Liver (tissue), 9 donors: Measurements from ENCODE around the gene UBE2E2. TPM values are rescaled to one million over a fixed set of nuclear protein-coding genes. Genes with fewer than 3 reads are reported as not detected.

Experiments used
- DNase-seq: peaks from one replicate; pipeline ENCODE4 v3.0.0-alpha.2; 2017; ENCODE audit warnings: low spot score
- H3K27ac ChIP-seq, 2 donors: one replicate each; pipeline ENCODE4 v1.7.0; 2013; ENCODE audit warnings: inconsistent platforms in 2 of 2, low read length in 2 of 2, control low read depth in 1 of 2, low read depth in 1 of 2, mild to moderate bottlenecking in 1 of 2
- H3K27me3 ChIP-seq, 4 donors: one replicate each; pipeline versions ENCODE4 v1.6.1 to v1.7.0; 2013; ENCODE audit warnings: low read length in 3 of 4, inconsistent platforms in 1 of 4, mild to moderate bottlenecking in 1 of 4, moderate library complexity in 1 of 4; ENCODE audit not compliant: control insufficient read depth in 4 of 4, insufficient read depth in 4 of 4
- H3K36me3 ChIP-seq, 4 donors: one replicate each; pipeline versions ENCODE4 v1.6.1 to v1.7.0; 2013; ENCODE audit warnings: low read length in 3 of 4, mild to moderate bottlenecking in 3 of 4, low read depth in 1 of 4, moderate library complexity in 1 of 4; ENCODE audit not compliant: control insufficient read depth in 4 of 4, insufficient read depth in 3 of 4
- H3K4me1 ChIP-seq, 4 donors: one replicate each; pipeline versions ENCODE4 v1.6.1 to v1.7.0; 2013; ENCODE audit warnings: low read length in 3 of 4, mild to moderate bottlenecking in 3 of 4, moderate library complexity in 1 of 4; ENCODE audit not compliant: control insufficient read depth in 4 of 4, insufficient read depth in 4 of 4
- H3K4me3 ChIP-seq, 3 donors: one replicate each; pipeline versions ENCODE4 v1.6.1 to v1.7.0; 2013; ENCODE audit warnings: low read length in 3 of 3, control low read depth in 1 of 3, low read depth in 1 of 3, mild to moderate bottlenecking in 1 of 3
- H3K9ac ChIP-seq, 2 donors: one replicate each; pipeline ENCODE4 v1.7.0; 2013; ENCODE audit warnings: low read length in 2 of 2, mild to moderate bottlenecking in 2 of 2, moderate library complexity in 2 of 2, control low read depth in 1 of 2, low read depth in 1 of 2
- H3K9me3 ChIP-seq, 4 donors: one replicate each; pipeline versions ENCODE4 v1.6.1 to v1.7.0; 2013; ENCODE audit warnings: low read length in 3 of 4; ENCODE audit not compliant: control insufficient read depth in 4 of 4
- EGR1 ChIP-seq, 2 donors: IDR thresholded peaks; 2 replicates each; pipeline ENCODE4 v1.6.1; 2016 to 2018; ENCODE audit warnings: antibody characterized with exemption in 2 of 2, low read depth in 2 of 2
- FOXA1 ChIP-seq: IDR thresholded peaks from 2 replicates; pipeline ENCODE4 v1.6.1; 2016; ENCODE audit warnings: antibody characterized with exemption
- FOXA2 ChIP-seq: IDR thresholded peaks from 2 replicates; pipeline ENCODE4 v1.6.1; 2016; ENCODE audit warnings: antibody characterized with exemption
- GABPA ChIP-seq, 2 donors: IDR thresholded peaks in 1 of 2; conservative IDR thresholded peaks in 1 of 2; 2 replicates each; pipeline ENCODE4 v1.6.1; 2016; ENCODE audit warnings: antibody characterized with exemption in 2 of 2, mild to moderate bottlenecking in 1 of 2, moderate library complexity in 1 of 2
- HNF4A ChIP-seq, 2 donors: conservative IDR thresholded peaks; 2 replicates each; pipeline ENCODE4 v1.6.1; 2016; ENCODE audit warnings: antibody characterized with exemption in 2 of 2, mild to moderate bottlenecking in 2 of 2
- HNF4G ChIP-seq: IDR thresholded peaks from 2 replicates; pipeline ENCODE4 v1.6.1; 2016; ENCODE audit warnings: antibody characterized with exemption
- JUND ChIP-seq, 2 donors: IDR thresholded peaks; 2 replicates each; pipeline ENCODE4 v1.6.1; 2016; ENCODE audit warnings: antibody characterized with exemption in 2 of 2
- NR2F2 ChIP-seq: IDR thresholded peaks from 2 replicates; pipeline ENCODE4 v1.6.1; 2016; ENCODE audit warnings: antibody characterized with exemption
- RAD21 ChIP-seq, 2 donors: IDR thresholded peaks; 2 replicates each; pipeline ENCODE4 v1.6.1; 2016; ENCODE audit warnings: antibody characterized with exemption in 2 of 2, mild to moderate bottlenecking in 2 of 2
- RXRA ChIP-seq, 2 donors: IDR thresholded peaks; 2 replicates each; pipeline ENCODE4 v1.6.1; 2017 to 2018; ENCODE audit warnings: antibody characterized with exemption in 2 of 2, mild to moderate bottlenecking in 1 of 2
- SP1 ChIP-seq: IDR thresholded peaks from 2 replicates; pipeline ENCODE4 v1.6.1; 2018; ENCODE audit warnings: antibody characterized with exemption, mild to moderate bottlenecking
- TAF1 ChIP-seq: conservative IDR thresholded peaks from 2 replicates; pipeline ENCODE4 v1.6.1; 2016; ENCODE audit warnings: antibody characterized with exemption, mild to moderate bottlenecking
- YY1 ChIP-seq: IDR thresholded peaks from 2 replicates; pipeline ENCODE4 v1.6.1; 2016; ENCODE audit warnings: antibody characterized with exemption, mild to moderate bottlenecking
- WGBS: extraction: QIAGEN DNeasy Blood & Tissue Kit; methylation state at CpG from one replicate; pipeline ENCODE4 v1.1.7; 2013; 5-methylcytosine and 5-hydroxymethylcytosine counted together
- polyA plus RNA-seq, 2 donors: library from polyadenylated mRNA; stranded (reverse) in 1 of 2; unstranded in 1 of 2; fragments of 200-250 nt in 1 of 2; fragments of >200 nt in 1 of 2; fragmentation: Nextera tagmentation in 1 of 2; extraction: Ambion mirVana in 1 of 2; gene quantifications; one replicate each; pipeline versions ENCODE4 v1.2.1 to v1.2.3, GENCODE V29; 2013 to 2015
- total RNA-seq, 2 donors: library from RNA; depleted of rRNA; stranded (reverse); fragments of >200 nt; gene quantifications; one replicate each; pipeline ENCODE4 v1.2.3, GENCODE V29; 2014
- TF ChIP-seq, protein P1 (sequence below): IDR thresholded peaks from 2 replicates; pipeline ENCODE4 v1.6.1; 2016; ENCODE audit warnings: antibody characterized with exemption
- TF ChIP-seq, protein P2 (sequence below): fragments of 150-350 bp; IDR thresholded peaks from 2 replicates; pipeline ENCODE4 v1.5.1; 2017; ENCODE audit warnings: improper control_type of control experiment, low read depth, low read length; ENCODE audit not compliant: missing input control
- TF ChIP-seq, protein P3 (sequence below): IDR thresholded peaks from 2 replicates; pipeline ENCODE4 v1.6.1; 2016; ENCODE audit warnings: antibody characterized with exemption, mild to moderate bottlenecking
- TF ChIP-seq, protein P4 (sequence below): IDR thresholded peaks from 2 replicates; pipeline ENCODE4 v1.6.1; 2016; ENCODE audit warnings: antibody characterized with exemption
- TF ChIP-seq, protein P5 (sequence below): IDR thresholded peaks from 2 replicates; pipeline ENCODE4 v1.6.1; 2016; ENCODE audit warnings: antibody characterized with exemption
- donor health status: healthy.
- donor health status: healthy.
- donor health status: healthy.
- donor health status: healthy.
- donor health status: healthy.

The UBE2E2 gene
- total and polyA plus RNA-seq, 4 donors = 9.0 to 27.8 (median 16.8) TPM

DNA sequence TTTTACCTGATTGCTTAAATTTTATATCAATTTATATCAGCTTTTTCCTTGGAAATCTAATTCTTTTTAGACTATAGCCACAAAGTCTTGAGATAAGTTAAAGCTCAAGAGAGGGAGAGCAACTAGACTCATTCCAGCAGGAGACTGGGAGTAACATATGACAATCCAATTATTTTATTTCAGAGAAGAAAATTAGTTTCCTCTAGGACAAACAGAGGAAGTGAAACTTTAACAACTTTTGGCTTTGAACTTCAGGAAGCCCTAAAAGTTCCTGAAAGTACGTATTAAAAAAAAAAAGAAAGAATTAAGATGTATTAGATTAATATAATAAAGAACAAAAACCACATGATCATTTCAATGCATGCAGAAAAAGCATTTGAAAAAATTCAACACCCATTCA is 13.9 kb upstream of the UBE2E2 start:
- Histone ChIP-seq H3K4me1 (no peaks in the 10 kb centered on the region), H3K4me3 (no peak overlapping the region), H3K27me3 (peaks cover 0 to 2% (median 0%) of the 10 kb centered on the region in 4 donors), H3K36me3 (no peaks in the 10 kb centered on the region), H3K27ac (no peak overlapping the region), H3K9me3 (no peaks in the 10 kb centered on the region), H3K9ac (no peak overlapping the region)
- no peak for DNase-seq
- TF ChIP-seq FOXA2 (no peak), TAF1 (no peak), YY1 (no peak), JUND (IDR thresholded peaks at IDR 0.05) (no peak), EGR1 (IDR thresholded peaks at IDR 0.05; ENCODE audit: low read depth in 2 of 2) (no peak), RXRA (IDR thresholded peaks at IDR 0.05) (no peak), FOXA1 (no peak)
- TF ChIP-seq, protein P1, sequence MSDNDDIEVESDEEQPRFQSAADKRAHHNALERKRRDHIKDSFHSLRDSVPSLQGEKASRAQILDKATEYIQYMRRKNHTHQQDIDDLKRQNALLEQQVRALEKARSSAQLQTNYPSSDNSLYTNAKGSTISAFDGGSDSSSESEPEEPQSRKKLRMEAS = no peak
- TF ChIP-seq, protein P2, sequence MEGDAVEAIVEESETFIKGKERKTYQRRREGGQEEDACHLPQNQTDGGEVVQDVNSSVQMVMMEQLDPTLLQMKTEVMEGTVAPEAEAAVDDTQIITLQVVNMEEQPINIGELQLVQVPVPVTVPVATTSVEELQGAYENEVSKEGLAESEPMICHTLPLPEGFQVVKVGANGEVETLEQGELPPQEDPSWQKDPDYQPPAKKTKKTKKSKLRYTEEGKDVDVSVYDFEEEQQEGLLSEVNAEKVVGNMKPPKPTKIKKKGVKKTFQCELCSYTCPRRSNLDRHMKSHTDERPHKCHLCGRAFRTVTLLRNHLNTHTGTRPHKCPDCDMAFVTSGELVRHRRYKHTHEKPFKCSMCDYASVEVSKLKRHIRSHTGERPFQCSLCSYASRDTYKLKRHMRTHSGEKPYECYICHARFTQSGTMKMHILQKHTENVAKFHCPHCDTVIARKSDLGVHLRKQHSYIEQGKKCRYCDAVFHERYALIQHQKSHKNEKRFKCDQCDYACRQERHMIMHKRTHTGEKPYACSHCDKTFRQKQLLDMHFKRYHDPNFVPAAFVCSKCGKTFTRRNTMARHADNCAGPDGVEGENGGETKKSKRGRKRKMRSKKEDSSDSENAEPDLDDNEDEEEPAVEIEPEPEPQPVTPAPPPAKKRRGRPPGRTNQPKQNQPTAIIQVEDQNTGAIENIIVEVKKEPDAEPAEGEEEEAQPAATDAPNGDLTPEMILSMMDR = no peak
- WGBS = 68% methylated on average over 1 of the region's 1 CpG

DNA sequence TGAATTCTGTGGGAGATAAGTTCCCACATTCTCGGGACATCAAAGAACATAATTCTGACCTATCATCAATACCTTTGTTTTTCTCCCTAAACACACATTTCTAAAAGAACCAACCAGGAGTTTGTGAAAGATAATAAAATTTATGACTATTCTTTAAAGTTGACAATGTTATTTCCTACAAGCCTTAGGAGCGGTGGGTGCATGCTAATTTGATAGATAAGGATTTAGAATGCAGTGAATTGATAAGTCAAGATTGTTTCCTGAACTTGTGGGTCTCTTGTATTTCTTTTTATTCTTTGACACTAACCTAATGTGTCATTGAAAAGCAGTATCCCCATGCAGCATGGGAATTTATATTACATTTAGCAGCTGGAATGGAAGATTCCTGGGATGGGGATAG is 10.3 kb upstream of the UBE2E2 start:
- Histone ChIP-seq H3K4me1 (no peaks in the 10 kb centered on the region), H3K36me3 (no peaks in the 10 kb centered on the region), H3K4me3 (no peak overlapping the region), H3K27ac (no peak overlapping the region), H3K9ac (no peak overlapping the region), H3K9me3 (no peaks in the 10 kb centered on the region), H3K27me3 (no peaks in the 10 kb centered on the region)
- TF ChIP-seq, protein P3, sequence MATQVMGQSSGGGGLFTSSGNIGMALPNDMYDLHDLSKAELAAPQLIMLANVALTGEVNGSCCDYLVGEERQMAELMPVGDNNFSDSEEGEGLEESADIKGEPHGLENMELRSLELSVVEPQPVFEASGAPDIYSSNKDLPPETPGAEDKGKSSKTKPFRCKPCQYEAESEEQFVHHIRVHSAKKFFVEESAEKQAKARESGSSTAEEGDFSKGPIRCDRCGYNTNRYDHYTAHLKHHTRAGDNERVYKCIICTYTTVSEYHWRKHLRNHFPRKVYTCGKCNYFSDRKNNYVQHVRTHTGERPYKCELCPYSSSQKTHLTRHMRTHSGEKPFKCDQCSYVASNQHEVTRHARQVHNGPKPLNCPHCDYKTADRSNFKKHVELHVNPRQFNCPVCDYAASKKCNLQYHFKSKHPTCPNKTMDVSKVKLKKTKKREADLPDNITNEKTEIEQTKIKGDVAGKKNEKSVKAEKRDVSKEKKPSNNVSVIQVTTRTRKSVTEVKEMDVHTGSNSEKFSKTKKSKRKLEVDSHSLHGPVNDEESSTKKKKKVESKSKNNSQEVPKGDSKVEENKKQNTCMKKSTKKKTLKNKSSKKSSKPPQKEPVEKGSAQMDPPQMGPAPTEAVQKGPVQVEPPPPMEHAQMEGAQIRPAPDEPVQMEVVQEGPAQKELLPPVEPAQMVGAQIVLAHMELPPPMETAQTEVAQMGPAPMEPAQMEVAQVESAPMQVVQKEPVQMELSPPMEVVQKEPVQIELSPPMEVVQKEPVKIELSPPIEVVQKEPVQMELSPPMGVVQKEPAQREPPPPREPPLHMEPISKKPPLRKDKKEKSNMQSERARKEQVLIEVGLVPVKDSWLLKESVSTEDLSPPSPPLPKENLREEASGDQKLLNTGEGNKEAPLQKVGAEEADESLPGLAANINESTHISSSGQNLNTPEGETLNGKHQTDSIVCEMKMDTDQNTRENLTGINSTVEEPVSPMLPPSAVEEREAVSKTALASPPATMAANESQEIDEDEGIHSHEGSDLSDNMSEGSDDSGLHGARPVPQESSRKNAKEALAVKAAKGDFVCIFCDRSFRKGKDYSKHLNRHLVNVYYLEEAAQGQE = no peak
- TF ChIP-seq, protein P4, sequence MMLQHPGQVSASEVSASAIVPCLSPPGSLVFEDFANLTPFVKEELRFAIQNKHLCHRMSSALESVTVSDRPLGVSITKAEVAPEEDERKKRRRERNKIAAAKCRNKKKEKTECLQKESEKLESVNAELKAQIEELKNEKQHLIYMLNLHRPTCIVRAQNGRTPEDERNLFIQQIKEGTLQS = no peak
- TF ChIP-seq, protein P5, sequence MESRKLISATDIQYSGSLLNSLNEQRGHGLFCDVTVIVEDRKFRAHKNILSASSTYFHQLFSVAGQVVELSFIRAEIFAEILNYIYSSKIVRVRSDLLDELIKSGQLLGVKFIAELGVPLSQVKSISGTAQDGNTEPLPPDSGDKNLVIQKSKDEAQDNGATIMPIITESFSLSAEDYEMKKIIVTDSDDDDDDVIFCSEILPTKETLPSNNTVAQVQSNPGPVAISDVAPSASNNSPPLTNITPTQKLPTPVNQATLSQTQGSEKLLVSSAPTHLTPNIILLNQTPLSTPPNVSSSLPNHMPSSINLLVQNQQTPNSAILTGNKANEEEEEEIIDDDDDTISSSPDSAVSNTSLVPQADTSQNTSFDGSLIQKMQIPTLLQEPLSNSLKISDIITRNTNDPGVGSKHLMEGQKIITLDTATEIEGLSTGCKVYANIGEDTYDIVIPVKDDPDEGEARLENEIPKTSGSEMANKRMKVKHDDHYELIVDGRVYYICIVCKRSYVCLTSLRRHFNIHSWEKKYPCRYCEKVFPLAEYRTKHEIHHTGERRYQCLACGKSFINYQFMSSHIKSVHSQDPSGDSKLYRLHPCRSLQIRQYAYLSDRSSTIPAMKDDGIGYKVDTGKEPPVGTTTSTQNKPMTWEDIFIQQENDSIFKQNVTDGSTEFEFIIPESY = no peak
- TF ChIP-seq RAD21 (IDR thresholded peaks at IDR 0.05) = no peak
- no peak for TF ChIP-seq RXRA (IDR thresholded peaks at IDR 0.05)
- no peak for TF ChIP-seq GABPA (IDR thresholded peaks at IDR 0.05 in 1 of 2, conservative IDR thresholded peaks at IDR 0.05 in 1 of 2)
- no peak for TF ChIP-seq TAF1
- no peak for TF ChIP-seq EGR1 (IDR thresholded peaks at IDR 0.05; ENCODE audit: low read depth in 2 of 2)
- TF ChIP-seq, protein P2 = no peak
- TF ChIP-seq FOXA1 = no peak
- TF ChIP-seq NR2F2 = no peak
- TF ChIP-seq, protein P1 = no peak
- no peak for TF ChIP-seq HNF4A (conservative IDR thresholded peaks at IDR 0.05)
- TF ChIP-seq SP1 = no peak
- no peak for TF ChIP-seq JUND (IDR thresholded peaks at IDR 0.05)
- no peak for TF ChIP-seq FOXA2
- no peak for TF ChIP-seq HNF4G
- no peak for TF ChIP-seq YY1
- 52% methylated on average over 2 of the region's 2 CpGs for WGBS
- no peak for DNase-seq
